Measurements from ENCODE around the gene MAD1L1. TPM values are rescaled to one million over a fixed set of nuclear protein-coding genes. Genes with fewer than 3 reads are reported as not detected.

Gene MAD1L1
- total RNA-seq, 1 experiment from 2014 or later = 38.5 TPM

DNA sequence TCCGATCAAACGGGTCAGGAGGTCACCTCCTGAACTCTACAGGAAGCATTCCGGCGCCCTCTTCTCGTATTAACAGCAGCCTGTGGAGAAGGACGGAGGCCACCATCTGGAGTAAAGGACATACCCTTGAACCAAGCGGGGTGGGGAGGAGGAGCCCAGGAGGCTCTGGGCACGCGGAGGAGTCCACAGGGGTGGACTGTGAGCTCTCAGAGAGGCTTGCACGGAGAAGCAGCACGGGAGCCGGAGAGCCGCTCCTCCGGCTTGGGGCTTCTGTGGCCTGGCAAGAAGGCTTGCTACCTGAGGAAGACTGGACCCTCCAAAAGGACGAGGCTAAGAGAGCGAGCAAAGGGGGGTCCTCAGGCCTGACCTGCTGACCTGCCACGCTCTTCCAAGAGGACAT is 77.9 kb downstream of the MAD1L1 start:
- no peak for DNase-seq (ENCODE audit: low read depth, low spot score)
- no peak overlapping the region for H3K4me2 ChIP-seq (ENCODE audit: low read length)
- no peaks in the 10 kb centered on the region for H3K36me3 ChIP-seq (ENCODE audit: control insufficient read depth in 1 of 2, insufficient read depth in 2 of 2, low read length in 2 of 2)
- no peaks in the 10 kb centered on the region for H3K9me2 ChIP-seq (ENCODE audit: insufficient read depth)
- CTCF ChIA-PET = no interaction called here
- no peak overlapping the region for H3K9ac ChIP-seq (ENCODE audit: low read length)
- H3K9me3 ChIP-seq (ENCODE audit: control insufficient read depth in 1 of 2, insufficient read depth in 1 of 2, low read depth in 1 of 2, low read length in 2 of 2) = no peaks in the 10 kb centered on the region
- no peaks in the 10 kb centered on the region for H4K20me1 ChIP-seq (ENCODE audit: insufficient read depth)
- no peak overlapping the region for H3K4me3 ChIP-seq (replicated peaks in 1 of 2; ENCODE audit: low read depth in 1 of 2, low read length in 2 of 2)
- H3K4me1 ChIP-seq (ENCODE audit: control insufficient read depth in 1 of 2, insufficient read depth in 2 of 2, low read length in 2 of 2) = peaks cover 0 to 9% of the 10 kb centered on the region in 2 experiments; a peak in 1 of 4 replicates
- no peaks in the 10 kb centered on the region for H3K79me2 ChIP-seq (ENCODE audit: insufficient read depth, low read length)
- RAD21 ChIA-PET (ENCODE audit: low non-redundant PET in 1 of 2, low total read pairs in 2 of 2, uncharacterized antibody in 2 of 2, unreplicated experiment in 2 of 2) = no interaction called here
- H2AFZ ChIP-seq (ENCODE audit: low read depth, low read length, poor library complexity, severe bottlenecking) = no peak overlapping the region
- BruUV-seq (replicated peaks) = no TSS peak
- no peak overlapping the region for H3K27ac ChIP-seq (ENCODE audit: low read depth, low read length)
- ATAC-seq = no peak
- H3K27me3 ChIP-seq (ENCODE audit: insufficient read depth, low read length) = no peaks in the 10 kb centered on the region
- intact Hi-C loops (cut with micrococcal nuclease) = no loop called here
- no peak for TF ChIP-seq EZH2 (IDR thresholded peaks at IDR 0.05)
- no peak for TF ChIP-seq SRF (IDR thresholded peaks at IDR 0.05; ENCODE audit: low read depth)
- no peak for TF ChIP-seq SIN3A (IDR thresholded peaks at IDR 0.05; ENCODE audit: low read depth)
- TF ChIP-seq CEBPB (IDR thresholded peaks at IDR 0.05; ENCODE audit: low read depth) = no peak
- no peak for TF ChIP-seq RAD21 (IDR thresholded peaks at IDR 0.05; ENCODE audit: low read depth)
- no peak for TF ChIP-seq JUND (IDR thresholded peaks at IDR 0.05)
- POLR2A ChIA-PET = no interaction called here

DNA sequence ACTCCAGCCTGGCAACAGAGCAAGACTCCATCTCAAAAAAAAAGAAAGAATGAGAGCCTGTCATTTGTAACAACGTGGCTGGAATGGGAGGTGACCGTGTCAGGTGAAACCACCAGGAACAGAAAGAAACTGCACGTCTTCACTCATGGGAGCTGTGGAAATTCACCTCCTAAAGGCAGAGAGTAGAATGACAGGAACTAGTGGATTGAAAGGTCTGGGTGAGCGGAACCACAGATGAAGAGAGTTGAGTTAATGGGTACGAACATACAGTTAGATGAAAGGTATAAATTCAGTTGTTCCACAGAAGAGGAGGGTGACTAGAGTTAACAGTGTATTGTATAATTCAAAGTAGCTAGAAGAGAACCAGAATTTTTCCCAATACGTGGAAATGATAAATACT is 78.6 kb downstream of the MAD1L1 start:
- H3K36me3 ChIP-seq (ENCODE audit: control insufficient read depth in 1 of 2, insufficient read depth in 2 of 2, low read length in 2 of 2) = no peaks in the 10 kb centered on the region
- H3K9me3 ChIP-seq (ENCODE audit: control insufficient read depth in 1 of 2, insufficient read depth in 1 of 2, low read depth in 1 of 2, low read length in 2 of 2) = no peaks in the 10 kb centered on the region
- no peak overlapping the region for H2AFZ ChIP-seq (ENCODE audit: low read depth, low read length, poor library complexity, severe bottlenecking)
- no peak overlapping the region for H3K4me3 ChIP-seq (replicated peaks in 1 of 2; ENCODE audit: low read depth in 1 of 2, low read length in 2 of 2)
- BruUV-seq (replicated peaks) = no TSS peak
- H3K4me2 ChIP-seq (ENCODE audit: low read length) = no peak overlapping the region
- intact Hi-C loops (cut with micrococcal nuclease) = no loop called here
- H3K9me2 ChIP-seq (ENCODE audit: insufficient read depth) = no peaks in the 10 kb centered on the region
- no peaks in the 10 kb centered on the region for H3K27me3 ChIP-seq (ENCODE audit: insufficient read depth, low read length)
- H3K9ac ChIP-seq (ENCODE audit: low read length) = no peak overlapping the region
- RAD21 ChIA-PET (ENCODE audit: low non-redundant PET in 1 of 2, low total read pairs in 2 of 2, uncharacterized antibody in 2 of 2, unreplicated experiment in 2 of 2) = no interaction called here
- H3K27ac ChIP-seq (ENCODE audit: low read depth, low read length) = no peak overlapping the region
- DNase-seq (ENCODE audit: low read depth, low spot score) = no peak
- H4K20me1 ChIP-seq (ENCODE audit: insufficient read depth) = no peaks in the 10 kb centered on the region
- no peak for TF ChIP-seq EZH2 (IDR thresholded peaks at IDR 0.05)
- POLR2A ChIA-PET = no interaction called here
- no peaks in the 10 kb centered on the region for H3K79me2 ChIP-seq (ENCODE audit: insufficient read depth, low read length)
- CTCF ChIA-PET = no interaction called here
- peaks cover 0 to 9% of the 10 kb centered on the region in 2 experiments; a peak in 1 of 4 replicates for H3K4me1 ChIP-seq (ENCODE audit: control insufficient read depth in 1 of 2, insufficient read depth in 2 of 2, low read length in 2 of 2)
- peak; percentile 58; the same call in 1 of the 2 replicates for ATAC-seq
